ENCODE data around the gene EVA1A.

EVA1A gene

DNA sequence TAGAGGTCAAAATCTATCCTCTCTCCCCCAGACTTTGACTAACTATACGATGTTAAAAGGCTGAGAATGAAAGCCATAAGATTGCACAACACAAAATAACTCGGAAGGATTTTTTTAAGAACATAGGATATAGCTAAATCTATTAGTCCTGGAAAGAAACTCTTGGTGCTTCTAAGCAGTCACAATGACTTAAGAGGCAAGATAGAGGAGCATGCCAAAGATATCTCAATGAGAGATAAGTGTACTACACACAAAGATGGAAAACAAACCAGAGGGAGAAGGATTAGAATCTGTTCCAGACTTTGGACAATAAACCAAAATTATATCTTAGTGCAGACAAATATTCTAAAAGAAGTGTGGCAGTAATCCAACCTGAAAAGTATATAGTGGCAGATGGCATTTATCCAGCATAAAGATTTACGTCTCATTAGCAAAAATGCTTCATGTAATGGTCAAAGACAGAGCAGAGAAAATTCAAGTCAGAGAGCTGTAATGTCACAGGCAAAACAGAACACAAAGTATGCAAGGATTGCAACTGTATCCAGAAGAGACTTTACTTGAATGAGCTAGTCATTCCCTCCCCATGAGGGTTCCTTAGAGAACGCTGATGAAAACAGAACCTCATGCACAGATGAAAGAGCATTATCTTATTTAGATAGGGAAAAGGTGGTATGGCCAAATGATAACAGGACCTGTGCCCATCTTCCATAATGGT is 28.8 kb upstream of the EVA1A start:
- DNase-seq, result no peak

DNA sequence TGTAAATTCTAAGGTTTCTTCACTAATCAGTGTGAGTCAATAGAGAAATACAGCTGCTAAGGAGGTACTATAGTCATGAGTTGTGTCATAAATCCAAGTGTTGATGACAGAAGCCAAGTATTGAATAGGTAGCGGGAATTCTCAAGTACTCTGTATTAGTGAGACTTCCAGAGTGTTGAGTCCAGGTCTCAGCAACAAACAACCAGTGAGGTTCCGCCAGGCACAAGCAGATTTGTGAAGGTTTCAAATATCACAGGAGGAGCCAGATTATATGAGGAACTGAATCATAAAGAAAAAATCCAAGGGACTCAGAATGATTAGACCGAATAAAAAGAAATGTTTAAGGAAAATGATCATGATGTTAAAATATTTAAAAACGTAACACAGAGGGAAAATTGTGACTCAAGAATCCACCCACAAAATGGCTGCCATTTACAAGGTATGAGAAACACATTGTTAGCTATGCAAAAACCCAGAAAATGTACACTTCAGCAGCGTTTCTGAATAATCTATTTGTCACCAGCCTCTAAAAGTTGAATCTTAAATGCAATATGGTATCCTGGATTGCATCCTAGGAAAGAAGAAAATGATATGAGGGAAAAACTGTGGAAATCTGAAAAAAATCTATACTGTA is 27.3 kb upstream of the EVA1A start:
- peak; percentile 8 for DNase-seq

DNA sequence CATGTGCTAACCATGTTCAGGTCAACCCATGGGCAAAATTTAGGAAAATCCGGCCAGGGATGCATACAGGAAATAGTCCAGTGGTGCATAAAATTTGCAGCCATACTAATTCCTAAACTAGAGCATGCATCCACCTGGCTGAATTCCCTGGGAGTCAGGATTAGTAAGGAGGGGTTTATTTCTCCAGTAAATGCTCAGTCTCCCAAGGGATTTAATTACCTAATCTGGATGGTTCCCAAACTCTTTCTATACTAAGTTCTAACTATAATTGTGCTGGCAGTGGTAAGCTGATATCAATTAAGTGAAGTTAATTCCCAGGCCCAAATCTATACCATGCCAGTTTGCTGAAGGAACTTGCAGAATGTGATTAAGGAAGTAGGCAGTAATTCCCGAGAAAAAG is 26.2 kb upstream of the EVA1A start:
- no peak for DNase-seq

DNA sequence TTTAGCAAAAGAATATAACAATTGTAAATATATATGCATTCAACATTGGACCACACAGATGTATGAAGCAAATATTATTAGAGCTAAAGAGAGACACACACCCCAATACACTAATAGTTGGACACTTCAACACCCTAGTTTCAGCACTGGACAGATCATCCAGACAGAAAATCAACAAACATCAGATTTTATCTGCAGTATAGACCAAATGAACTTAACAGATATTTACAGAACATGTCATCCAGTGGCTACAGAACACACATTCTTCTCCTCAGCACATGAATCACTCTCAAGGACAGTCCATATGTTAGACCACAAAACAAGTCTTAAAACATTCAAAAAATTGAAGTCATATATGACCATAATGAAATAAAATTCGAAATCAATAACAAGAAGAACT is 22.1 kb upstream of the EVA1A start:
- DNase-seq, result no peak

DNA sequence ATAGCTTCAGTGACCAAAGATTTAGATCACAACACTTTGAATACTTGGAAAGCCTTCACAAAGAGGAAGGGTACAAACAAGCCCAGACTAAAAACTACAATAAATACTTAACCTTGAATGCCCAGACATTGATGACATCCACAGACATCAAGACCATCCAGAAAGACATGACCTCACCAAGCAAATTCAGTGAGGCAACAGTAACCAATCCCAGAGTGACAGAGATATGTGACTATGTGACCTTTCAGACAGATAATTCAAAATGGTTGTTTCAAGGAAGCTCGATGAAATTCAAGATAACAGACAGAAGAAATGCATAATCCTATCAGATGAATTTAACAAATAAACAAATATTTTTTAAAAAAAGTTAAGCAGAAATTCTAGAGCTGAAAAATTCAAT is 19.9 kb upstream of the EVA1A start:
- DNase-seq, result no peak

DNA sequence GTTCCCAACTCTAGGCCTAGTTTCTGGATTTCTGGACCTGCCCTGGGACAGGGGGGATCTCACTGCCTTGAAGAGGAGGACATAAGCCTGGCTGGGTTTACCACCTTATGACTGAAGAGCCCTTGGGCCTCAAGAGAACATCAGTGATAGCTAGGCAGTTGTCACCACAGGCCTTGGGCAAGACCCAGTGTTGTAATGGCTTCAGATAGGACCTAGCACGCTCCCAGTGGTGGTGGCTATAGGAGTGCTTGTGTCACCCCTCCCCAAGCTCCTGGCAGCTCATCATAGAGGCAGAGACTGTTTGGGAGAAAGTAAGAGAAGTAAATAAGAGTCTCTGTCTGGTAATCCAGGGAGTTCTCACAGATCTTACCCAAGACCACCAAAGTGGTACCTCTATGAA is 19.4 kb upstream of the EVA1A start:
- DNase-seq, result no peak

DNA sequence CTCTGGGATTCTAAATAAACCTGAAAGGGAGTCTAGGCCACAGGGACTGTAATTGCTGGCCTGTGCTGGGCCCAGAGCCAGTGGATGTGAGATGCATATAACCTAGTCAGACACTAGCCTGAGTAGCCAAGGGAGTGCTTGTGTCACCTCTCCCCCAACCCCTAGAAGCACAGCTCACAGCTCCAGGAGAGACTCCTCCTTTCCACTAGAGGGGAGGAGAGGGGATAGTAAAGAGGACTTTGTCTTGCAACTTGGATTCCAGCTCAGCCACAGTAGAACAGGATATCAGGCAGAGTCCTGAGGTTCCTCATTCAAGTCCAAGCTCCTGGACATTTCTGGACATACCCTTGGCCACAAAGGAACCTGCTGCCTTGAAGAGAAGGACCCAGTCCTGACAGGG is 18.4 kb upstream of the EVA1A start:
- DNase-seq, result no peak

DNA sequence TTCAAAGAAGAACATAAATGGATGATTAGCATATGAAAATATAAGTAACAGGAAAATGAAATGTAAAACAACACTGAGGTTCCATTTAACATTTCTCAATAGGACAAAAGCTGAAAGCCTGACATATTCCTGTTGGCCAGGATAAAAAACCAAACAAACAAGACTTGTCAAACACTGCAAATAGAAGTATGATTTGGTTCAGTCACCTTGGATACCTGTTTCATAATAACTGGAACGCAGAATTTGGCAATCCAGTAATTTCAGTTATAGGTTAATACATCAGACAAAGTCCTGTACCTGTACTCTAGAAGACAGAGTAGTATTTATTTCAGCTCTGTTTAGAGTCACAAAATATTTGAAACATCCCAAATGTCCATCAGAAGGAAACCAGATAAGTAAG is 16.5 kb upstream of the EVA1A start:
- no peak for DNase-seq

DNA sequence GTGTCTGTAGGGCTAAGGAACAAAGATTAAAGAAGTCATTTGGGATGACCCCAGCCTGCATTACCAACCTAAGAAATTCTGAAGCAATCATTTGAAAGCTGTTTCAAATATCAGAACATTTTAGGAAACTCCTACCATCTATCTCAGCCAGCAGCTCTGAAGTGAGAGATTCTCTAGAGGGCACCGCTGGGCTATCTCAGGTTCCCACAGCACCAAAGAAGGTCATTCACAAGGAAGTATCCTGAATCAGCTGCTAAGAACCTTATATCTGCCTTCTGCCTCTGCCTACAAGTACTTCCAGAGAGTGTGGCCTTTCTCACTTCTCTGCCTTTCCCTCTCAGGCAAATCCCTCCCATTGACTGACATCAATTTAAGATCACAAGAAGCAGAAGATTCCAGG is 13.4 kb upstream of the EVA1A start:
- DNase-seq, result no peak

DNA sequence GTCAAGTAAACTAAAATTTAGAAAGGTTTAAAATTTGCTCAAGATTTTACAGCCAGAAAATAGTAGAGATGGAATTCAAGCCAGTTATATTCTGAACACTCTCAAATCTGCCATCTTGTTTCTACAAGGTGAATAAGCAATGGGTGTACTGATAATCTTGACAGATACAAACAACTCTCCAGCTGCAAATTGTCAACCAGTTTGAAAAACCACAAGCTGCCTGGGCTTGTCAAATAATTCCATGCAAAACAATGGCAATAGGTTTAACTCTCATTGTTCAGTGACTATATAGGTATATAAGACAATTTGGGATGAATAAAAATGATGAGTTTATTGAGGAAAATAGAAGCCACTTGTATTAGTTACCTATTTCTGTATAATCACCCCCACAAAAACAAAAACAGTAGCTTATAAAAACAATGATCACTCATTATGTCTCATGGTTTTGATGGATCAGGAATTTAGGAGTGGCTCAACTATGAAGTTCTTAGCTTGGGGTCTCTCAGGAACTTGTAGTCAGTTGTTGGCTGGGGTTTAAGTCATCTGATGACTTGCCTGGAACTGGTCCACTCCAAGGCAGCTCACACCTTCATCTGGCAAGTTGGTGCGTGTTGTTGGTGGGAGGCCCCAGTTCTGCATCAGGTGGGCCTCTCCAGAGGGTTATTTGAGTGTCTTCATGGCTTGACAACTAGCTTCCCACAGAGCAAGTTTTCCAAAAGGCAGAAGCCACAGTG is 12.6 kb upstream of the EVA1A start:
- DNase-seq, result no peak

DNA sequence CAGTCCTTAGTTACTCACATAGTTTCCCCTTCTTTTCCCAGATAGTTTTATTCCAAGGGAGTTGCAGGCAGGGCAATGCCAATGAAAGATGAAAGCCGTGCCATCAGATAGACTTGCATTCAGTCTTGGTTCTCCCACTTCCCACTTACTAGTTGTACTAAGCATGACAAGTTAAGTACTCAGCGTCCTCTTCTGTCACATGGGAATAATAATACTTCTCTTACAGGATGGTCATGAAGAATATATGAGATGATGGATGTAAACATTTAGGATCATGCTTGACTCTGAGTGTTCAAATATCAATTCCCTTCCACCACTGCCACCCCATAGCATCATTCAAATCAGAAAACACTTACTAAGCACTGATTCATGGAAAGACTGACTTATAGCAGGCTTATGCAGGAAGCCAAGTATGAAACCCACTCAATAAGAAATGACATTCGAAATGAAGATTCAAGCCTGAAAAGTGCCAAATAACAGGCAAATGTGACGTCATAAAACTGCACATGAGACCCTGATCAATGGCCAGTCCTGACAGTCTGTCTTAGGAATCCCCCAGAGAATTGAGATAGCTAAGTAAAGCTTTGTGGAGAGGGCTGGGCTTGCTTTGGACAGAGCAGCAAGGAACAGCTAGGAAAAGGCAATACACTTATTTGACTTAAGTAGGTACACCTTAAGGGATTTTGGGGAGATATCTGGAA is 11.1 kb upstream of the EVA1A start:
- DNase-seq, result no peak

DNA sequence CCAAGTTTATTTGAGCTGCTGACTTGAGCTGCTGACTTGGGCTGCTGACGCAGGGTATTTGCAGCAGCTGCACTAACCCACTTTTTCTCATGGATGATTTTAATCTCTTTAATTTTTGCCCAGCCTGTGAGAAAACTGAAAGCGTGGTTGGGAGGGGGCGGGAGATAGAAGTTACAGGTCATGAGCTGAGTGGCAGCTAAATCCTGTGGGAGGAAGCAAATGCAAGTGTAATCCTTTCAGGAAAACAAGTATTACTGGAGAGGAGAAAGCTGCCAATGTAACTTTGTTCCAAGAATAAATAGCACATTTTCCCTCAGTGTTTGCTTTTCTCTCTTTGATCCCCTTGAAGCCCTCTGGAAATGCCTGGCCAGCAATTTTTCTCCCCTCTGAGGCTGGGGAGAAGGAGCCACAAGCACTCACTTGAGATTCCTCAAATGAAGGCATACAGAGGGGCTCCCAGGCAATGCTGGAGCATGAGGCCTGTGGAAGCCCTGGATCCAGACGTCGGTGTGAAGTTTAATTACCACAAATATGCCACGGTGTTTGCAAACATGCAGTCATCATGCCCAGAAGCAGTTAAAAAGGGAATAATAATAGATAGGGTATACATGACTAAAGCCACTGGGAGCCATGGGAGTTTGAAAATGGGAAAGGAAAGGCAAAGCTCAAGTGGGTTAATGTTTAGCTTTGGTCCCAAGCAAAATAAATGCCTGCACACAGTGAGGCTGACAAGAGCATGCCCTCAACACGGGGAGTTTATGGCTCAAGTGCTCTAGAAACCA is 10.4 kb upstream of the EVA1A start:
- no peak for DNase-seq

DNA sequence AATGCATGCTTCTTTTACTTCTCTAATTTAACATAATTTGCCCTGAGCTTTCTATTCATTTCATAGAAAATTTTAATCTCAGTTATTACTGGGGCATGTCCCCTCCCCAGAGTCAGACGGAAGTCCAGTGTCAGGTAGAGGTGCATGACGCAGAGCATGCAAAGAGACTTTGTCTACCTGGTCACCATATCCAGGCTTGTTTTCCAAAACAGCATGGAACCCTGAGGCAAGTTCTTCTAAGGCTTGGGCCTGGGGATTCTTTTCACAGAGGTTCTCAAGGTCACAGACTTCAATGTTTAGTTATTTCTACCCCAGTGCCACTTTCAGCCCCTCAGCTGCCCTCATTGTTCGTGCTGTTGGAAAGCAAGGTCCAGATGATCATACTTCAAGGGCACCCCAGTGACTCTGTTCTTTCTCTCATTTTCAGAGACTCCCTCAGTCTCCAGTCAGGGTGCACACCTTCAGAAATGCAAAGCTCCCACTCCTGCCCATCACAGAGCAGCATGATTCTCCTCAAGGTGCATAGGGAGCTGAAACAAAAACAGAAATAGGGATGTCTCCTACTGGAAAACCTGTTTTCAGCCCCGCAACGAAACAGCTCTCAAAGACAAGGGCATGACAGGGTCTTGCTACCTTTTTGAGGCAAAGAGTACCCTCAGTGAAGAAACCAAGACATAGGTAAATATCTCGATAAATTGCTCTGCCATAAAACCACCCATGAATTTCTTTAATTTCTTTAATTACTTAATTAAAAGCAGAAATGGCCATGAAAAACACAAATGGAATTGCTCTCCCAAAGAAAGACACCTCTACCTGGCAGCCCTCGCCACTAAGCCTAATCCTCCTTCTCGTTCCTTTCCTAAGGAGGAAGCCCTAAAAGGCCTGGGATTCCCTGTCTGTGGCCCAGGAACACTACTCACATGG is 9.5 kb upstream of the EVA1A start:
- no peak for DNase-seq

DNA sequence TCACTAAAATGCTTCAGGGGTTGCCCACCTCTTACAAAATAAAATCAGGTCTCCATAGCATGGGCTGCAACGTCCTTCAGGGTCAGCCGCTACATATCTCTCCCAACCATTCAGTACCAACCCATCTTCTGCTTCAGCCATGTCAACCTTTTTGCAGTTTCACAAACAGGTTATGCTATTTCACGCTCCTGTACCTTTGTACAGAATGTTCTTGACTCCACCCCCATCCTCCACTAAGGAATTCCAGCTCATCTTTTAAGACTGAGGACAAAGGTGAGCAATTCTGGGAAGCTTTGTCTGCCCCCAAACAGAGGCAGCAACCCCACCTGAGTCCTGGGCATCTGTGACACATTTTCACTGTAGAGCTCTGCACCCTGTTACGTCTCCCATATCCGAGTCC is 8.8 kb upstream of the EVA1A start:
- no peak for DNase-seq

DNA sequence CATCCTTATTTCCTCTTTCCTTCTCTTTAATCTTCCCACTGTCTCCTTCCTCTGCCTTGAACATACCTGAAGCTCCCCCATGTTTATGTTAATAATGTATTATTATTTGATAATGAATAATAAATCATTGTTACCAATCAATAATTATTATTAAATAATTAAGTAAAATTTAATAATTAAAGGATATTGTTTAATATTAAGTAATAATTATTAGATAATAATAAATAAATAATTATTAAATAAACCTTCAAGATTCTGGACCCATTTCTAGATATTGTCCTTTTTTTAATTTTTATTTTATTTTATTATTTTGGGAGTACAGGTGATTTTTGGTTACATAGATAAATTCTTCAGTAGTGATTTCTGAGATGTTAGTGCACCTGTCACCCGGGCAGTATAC is 7.4 kb upstream of the EVA1A start:
- no peak for DNase-seq

DNA sequence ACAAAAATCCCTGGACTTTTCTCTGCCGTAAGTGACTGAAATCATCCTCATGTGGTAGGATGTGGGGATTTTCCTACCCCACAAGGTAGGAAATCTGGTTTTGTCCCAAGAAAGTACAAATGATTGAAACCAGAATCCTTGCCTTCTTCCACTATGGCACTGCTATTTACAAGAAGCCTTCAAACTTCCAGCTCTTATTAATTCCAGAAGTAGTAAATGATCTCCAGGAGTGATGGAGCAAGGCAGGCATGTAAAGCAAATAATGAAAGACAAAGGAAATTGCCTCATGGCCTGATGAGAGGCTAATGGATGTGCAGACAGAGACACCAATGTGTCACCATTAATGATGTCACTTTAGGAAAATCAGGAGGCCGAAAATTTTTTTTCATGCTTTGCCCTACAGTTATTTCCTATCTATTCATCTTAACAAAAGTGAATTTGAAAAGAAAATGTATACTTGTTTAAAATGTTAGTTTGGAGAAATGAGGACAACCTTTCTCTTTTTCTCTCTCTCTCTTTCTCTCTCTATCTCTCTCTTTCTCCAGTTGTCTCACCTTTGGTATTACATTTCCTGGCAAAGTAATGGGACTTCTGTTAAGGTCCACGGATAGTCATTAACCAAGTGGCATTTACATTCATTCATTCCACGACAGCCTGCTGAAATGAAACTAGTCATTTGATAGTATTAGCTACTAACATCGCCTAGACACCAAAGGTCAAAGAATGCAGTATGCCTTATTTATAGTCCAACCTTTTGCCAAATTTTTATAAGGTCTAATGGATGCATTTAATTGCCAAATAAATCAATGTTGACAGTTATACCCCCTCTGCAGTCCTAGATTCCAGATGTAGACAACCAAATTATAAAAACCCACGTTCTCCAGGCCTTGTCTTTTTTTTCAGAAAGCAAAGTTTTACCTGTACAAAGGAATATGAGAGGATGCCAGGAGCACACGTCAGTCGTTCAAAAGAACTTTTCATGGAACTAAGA is 5.0 kb upstream of the EVA1A start:
- no peak for DNase-seq

DNA sequence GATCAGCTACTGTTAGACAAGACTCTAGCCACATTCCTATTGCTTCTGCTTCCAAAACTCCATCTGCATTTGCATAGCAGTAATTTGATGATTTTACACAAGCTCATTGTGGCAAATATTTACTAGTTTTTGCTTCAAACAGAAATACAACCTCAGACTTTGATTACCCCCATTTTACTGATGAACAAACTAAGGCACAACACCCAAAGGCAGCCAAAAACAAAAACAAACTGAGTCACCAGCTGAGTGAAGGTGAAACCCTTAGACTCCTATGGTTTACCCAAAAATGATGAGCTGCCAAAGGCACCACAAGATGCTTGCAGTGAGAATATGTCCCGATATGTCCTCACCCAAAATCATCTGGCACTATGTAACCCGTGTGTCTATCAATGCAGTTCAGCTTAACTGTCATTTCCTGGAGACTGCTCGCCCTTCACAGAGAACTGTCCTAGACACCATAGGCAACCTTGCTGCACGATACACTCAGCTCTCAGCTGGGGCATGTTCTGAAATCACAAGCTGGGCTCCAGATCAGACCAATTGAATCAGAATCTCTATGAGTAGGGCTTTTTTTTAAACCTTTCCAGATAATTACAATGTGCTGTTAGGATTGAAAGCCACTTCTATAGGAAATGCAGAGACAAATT is 4.1 kb upstream of the EVA1A start:
- DNase-seq, result no peak

DNA sequence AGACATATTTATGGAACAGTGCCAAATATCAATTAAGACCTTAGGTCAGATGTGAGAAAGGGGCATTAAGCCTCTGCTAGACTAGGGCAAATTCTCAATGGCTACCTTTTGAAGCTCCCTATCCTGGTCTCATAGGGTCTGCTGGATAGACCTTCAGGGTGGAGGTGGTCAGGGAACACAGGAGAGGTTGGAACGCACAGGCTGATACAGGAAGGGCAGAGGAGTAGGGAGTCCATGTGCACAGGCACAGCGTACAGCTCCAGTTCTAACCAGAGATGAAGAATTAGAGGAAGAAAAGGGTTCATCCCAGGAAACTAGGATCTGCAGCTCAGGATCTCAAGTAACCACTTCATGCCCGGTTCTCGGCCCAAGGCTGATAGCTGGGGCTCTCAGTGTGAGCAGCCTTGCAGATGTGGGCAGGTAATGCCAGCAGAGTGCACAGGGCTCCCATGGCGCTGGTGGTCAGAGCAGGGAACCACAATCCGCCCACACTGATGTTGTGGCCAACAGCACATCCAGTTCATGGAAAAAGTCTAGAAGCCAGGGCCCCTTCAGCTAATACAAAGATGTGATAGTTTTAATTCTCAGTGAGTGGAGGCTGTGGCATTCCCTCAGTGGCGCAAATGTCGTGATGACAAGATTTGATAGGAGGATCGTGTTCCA is 3.4 kb upstream of the EVA1A start:
- DNase-seq, result no peak

DNA sequence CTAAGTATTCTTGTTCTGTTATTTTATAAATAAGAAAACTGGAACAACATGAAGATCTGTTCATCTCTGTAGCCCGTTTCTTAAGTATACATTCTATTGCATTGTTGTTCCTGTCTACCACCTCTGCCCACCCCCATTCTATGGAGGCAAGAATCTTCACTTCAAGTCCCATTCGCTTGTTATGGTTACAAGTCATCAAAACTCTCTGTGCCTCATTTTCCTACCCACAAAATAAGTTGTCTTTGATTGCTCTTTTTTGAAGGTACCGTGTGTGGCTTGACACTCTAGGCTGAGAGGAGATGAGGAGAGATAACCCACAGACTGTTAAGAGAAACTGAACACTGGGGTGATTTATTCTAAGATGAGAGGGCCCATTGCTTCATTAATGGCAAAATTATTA is 2.9 kb upstream of the EVA1A start:
- no peak for DNase-seq

DNA sequence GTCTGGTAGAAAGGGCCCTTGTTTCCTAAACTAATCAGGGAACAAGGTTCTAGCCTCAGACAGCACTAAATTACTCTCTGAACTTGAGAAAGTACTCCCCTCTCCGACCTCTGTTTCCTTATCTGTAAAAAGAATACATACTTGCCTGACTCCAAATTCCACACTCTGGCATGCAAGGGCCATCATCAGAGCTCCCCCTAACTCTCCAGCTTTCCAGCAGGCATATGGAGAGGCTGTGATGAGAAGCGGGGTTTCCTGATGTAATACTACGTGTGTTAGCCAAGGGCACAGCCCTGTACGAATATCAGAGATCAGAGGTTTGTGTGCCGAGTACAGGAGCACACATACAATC is 1.8 kb upstream of the EVA1A start:
- DNase-seq, result no peak
